ENCODE measurements around the gene DUS2. TPM values are rescaled to one million over a fixed set of nuclear protein-coding genes. Genes with fewer than 3 reads are reported as not detected.

The DUS2 gene
- total and polyA plus RNA-seq, 2 of the 8 experiments (the other 6 are each of a cell fraction or from before 2014, with no cell fraction given) = 17.2 to 27.0 TPM

DNA sequence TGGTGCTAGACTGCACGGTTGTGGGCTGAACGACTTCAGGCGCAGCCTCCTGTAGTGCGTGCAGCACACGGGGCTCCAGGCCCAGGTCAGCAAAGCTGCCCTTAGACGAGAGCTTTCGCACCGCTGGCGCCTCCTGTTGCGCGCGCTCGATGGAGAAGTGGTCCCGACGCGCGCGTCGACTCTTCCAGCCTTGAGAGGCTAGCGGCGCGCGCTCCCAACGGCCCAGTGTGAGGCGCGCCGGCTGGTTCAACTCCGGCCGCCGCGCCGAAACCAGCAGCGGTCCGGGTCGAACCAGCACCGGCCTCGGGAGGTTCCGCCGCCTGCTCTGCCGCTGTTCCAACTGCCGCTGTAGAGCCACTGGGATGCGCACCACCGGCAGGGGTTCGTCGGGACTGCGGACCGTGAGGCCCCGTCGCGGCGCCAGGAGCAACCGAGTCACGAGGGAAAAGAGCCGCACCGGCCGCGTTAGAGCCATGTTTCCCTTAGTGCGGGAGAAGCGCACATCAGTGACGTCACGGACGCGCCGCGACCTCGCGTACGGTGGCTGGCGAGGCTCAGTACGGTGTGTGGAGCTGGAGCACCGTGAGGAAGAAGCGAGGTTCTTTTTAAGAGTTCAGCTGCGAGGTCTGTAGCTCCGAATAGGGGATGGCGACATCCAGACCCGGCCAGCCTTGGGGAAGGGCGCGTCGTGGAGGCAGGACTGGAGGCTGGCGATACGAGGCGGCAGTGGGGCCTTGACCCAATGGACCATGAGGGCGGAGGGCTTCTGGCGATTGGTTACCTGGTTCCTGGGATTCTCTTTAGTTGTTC, at the start of gene DUS2, which contains the start of gene DDX28 (continued):
- TF ChIP-seq HDAC2 (IDR thresholded peaks at IDR 0.05; ENCODE audit: borderline replicate concordance in 1 of 2, low read depth in 2 of 2, low read length in 2 of 2) (peak in 1 of 2 experiments; percentile 76; a peak in 1 of 4 replicates), ASH2L (IDR thresholded peaks at IDR 0.05; ENCODE audit: low read length) (peak; percentile 99), POU5F1 (IDR thresholded peaks at IDR 0.05; ENCODE audit: low read depth, low read length) (no peak), PHF8 (conservative IDR thresholded peaks at IDR 0.05; ENCODE audit: low read depth, low read length) (peak; percentile 99), CREB1 (IDR thresholded peaks at IDR 0.05) (peak; percentile 99), NRF1 (IDR thresholded peaks at IDR 0.05; ENCODE audit: low read depth, low read length) (no peak), RNF2 (IDR thresholded peaks at IDR 0.05; ENCODE audit: borderline replicate concordance, low read depth, low read length, missing control alignments, poor library complexity, severe bottlenecking) (no peak), JUN (IDR thresholded peaks at IDR 0.05; ENCODE audit: low read depth, low read length) (no peak), MAFK (IDR thresholded peaks at IDR 0.05; ENCODE audit: low read depth, low read length) (no peak), SUZ12 (IDR thresholded peaks at IDR 0.05; ENCODE audit: low read length) (no peak), POLR2A (IDR thresholded peaks at IDR 0.05; ENCODE audit: control extremely low read depth in 1 of 2, low read depth in 2 of 2, low read length in 2 of 2) (peak; percentile 93 to 98), EP300 (IDR thresholded peaks at IDR 0.05; ENCODE audit: borderline replicate concordance in 1 of 2, low read depth in 2 of 2, low read length in 2 of 2) (peak in 1 of 2 experiments; percentile 17; a peak in 1 of 3 replicates), TAF1 (IDR thresholded peaks at IDR 0.05; ENCODE audit: low read depth, low read length) (peak; percentile 99), CEBPB (IDR thresholded peaks at IDR 0.05; ENCODE audit: low read depth, low read length) (peak; percentile 21; the same call in 1 of the 2 replicates), KDM5A (IDR thresholded peaks at IDR 0.05; ENCODE audit: low read length) (peak; percentile 97), GTF2F1 (IDR thresholded peaks at IDR 0.05; ENCODE audit: borderline replicate concordance, low read depth, low read length) (peak; percentile 73), HDAC6 (IDR thresholded peaks at IDR 0.05; ENCODE audit: low read depth, low read length) (no peak), RXRA (IDR thresholded peaks at IDR 0.05; ENCODE audit: insufficient read depth, low read depth, low read length) (no peak), RBBP5 (IDR thresholded peaks at IDR 0.05; ENCODE audit: borderline replicate concordance, low read depth, low read length) (peak; percentile 95), SIRT6 (IDR thresholded peaks at IDR 0.05; ENCODE audit: low read length) (no peak)
- TF ChIP-seq, protein P1, sequence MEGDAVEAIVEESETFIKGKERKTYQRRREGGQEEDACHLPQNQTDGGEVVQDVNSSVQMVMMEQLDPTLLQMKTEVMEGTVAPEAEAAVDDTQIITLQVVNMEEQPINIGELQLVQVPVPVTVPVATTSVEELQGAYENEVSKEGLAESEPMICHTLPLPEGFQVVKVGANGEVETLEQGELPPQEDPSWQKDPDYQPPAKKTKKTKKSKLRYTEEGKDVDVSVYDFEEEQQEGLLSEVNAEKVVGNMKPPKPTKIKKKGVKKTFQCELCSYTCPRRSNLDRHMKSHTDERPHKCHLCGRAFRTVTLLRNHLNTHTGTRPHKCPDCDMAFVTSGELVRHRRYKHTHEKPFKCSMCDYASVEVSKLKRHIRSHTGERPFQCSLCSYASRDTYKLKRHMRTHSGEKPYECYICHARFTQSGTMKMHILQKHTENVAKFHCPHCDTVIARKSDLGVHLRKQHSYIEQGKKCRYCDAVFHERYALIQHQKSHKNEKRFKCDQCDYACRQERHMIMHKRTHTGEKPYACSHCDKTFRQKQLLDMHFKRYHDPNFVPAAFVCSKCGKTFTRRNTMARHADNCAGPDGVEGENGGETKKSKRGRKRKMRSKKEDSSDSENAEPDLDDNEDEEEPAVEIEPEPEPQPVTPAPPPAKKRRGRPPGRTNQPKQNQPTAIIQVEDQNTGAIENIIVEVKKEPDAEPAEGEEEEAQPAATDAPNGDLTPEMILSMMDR (IDR thresholded peaks at IDR 0.05; ENCODE audit: control extremely low read depth in 1 of 3, insufficient read depth in 1 of 3, low read depth in 1 of 3, low read length in 3 of 3) = no peak

Measured in H1 (cell line).